GM10248 (cell line): ENCODE measurements around the gene MAP3K9.
A peak's percentile ranks its signal among the peaks of the same experiment; 100 is the strongest.

Experiments
- CTCF ChIA-PET: fragments of 300-600 bp; sonication (Branson Sonifier 250); formaldehyde crosslinking; extraction: SDS; loops from one replicate; lab custom pipeline; 2021; ENCODE audit warnings: antibody characterized with exemption; lab: Yijun Ruan, JAX
- POLR2A ChIA-PET: fragments of 350-650 bp; sonication (Branson Sonifier 250); formaldehyde crosslinking; extraction: SDS; loops from one replicate; lab custom pipeline; 2020; ENCODE audit warnings: antibody characterized with exemption; lab: Yijun Ruan, JAX
- DNase-seq: peaks from one replicate; pipeline ENCODE4 v3.0.0; 2012; ENCODE audit errors: extremely low spot score
- CTCF ChIP-seq: IDR thresholded peaks from 2 replicates; pipeline ENCODE4 v1.5.1; 2012; ENCODE audit warnings: mild to moderate bottlenecking, low read depth; ENCODE audit errors: extremely low read depth, missing control alignments, control extremely low read depth

Gene MAP3K9

DNA sequence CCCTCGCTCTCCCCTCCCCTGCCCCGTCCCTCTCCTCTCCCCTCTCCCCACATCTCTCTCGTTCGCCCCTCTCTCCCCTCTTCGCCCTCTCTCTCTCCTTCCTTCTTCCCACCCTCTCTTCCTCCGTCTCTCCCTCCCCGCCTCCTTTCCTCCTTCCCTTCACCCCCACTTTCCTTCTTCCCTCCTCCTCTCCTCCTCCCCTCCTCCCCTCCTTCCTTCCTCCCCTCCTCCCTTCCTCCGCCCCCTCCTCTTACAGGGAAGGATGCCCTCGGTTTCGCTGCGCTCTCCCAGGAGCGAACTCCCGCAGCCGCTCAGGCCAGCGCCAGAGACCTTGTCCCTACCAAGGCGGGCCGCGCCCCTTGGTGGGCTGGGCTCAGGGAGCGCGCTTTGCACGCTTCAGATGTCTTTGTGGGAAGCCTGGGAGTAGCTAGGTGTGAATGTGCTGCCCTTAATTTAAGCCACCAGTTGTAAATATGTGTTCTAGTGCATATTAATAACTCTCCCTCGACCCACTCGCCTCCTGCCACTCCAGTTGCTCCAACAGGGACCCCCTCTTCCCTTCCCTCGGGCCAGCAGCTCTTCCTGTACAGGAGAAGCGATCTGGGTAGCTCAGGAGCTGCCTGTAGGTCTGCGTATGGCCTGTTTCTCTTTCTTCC, 13.3 kb upstream of the MAP3K9 start:
- DNase-seq: peak; percentile 32
- TF ChIP-seq CTCF: no peak
- CTCF ChIA-PET: interaction anchor here (1.2 to 6.3 kb wide), 5 partner anchors 7 to 736 kb away, joined by 3 to 81 read pairs (median 6); partner anchors contain the start of genes MAP3K9 and PCNX1
- POLR2A ChIA-PET: no interaction called here

- peak; percentile 75 for DNase-seq
- POLR2A ChIA-PET: no interaction called here
Measured at GRCh38 chr14:70821584-70822529, 12.5 kb upstream of the MAP3K9 start.

DNA sequence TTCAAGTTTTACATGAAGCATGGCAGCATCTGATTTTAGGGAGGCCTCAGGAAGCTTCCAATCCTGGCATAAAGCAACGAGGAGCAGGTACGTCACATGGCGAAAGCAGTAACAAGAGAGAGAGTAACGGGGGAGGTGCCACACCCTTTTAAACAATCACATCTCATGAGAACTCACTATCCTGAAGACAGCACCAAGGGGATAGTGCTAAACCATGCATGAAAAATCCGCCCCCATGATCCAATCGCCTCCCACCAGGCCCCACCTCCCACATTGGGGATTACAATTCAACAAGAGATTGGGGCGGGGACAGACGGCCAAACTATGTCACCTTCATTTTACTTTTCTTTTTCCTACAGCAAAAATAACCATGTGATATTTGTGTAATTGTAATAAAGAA, 7.2 kb upstream of the MAP3K9 start:
- CTCF ChIA-PET: interaction anchor here (0.9 to 6.3 kb wide), 19 partner anchors 8 to 197 kb away, joined by 3 to 81 read pairs (median 8); partner anchors contain the start of genes MAP3K9 and PCNX1
- no peak for DNase-seq
- no peak for TF ChIP-seq CTCF
- POLR2A ChIA-PET: no interaction called here

More at GRCh38 chr14:70821584-70822529, 12.5 kb upstream of the MAP3K9 start:
- no peak for TF ChIP-seq CTCF
- CTCF ChIA-PET: interaction anchor here (0.9 to 6.3 kb wide), 6 partner anchors 8 to 735 kb away, joined by 3 to 81 read pairs (median 4); no protein-coding TSS in a partner anchor

GRCh38 chr14:70814466-70814865, 5.2 kb upstream of the MAP3K9 start:
- TF ChIP-seq CTCF: no peak
- ChIA-PET CTCF (interaction anchor here (1.4 kb wide), 1 partner anchor 10 kb away, joined by 5 read pairs; no protein-coding TSS in a partner anchor), POLR2A (interaction anchor here (0.7 kb wide), 1 partner anchor 46 kb away, joined by 5 read pairs; no protein-coding TSS in a partner anchor)
- DNase-seq: no peak

DNA sequence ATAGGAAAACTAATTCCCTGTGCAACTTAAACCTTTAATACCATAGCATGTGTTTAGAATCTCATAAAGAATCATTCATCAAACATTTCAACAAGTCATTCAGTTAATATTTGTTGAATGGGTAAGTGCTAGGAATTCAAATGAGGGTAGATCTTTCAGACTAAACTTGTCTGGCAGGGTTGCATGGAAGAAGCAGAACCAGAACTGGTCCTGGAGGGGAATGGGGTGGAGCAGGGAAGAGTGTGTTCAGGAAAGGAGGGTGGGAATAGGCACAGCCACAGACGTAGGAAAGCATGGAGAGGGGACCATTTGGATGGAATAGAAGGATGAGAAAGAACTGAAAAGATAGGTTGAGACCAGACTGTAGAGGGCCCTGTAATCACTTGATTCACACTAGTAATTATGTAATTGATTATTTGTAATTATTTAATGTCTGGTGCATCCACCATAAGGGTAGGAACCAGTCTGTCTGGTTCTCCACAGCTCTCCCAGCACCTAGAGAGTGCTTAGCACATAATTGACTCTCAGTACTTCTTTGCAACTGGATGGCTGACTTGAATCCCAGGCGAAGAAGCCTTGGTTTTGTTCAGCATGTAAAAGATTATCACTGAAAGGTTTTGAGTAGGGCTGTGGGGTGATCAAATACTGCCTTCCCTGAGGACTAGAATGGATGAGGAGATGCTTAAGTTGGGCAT, 3.0 kb upstream of the MAP3K9 start:
- no peak for TF ChIP-seq CTCF
- ChIA-PET CTCF (no interaction called here), POLR2A (no interaction called here)
- DNase-seq: no peak

DNA sequence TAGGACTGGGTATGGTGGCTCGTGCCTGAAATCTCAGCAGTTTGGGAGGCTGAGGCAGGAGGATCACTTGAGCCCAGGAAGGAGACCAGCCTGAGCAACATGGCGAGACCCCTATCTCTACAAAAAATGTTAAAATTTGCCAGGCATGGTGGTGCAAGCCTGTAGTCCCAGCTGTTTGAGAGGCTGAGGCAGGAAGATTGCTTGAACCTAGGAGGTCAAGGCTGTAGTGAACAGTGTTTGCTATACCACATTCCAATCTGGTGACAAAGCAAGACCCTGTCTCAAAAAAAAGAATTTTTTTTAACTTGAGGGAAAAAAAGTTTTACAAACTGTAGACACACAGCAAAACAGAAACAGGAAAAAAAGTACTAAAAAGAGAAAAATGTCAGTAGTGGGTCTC, 2.3 kb upstream of the MAP3K9 start:
- ChIA-PET POLR2A (no interaction called here), CTCF (no interaction called here)
- TF ChIP-seq CTCF: no peak
- DNase-seq: no peak
